ENCODE data around the gene DIAPH1.

The DIAPH1 gene

DNA sequence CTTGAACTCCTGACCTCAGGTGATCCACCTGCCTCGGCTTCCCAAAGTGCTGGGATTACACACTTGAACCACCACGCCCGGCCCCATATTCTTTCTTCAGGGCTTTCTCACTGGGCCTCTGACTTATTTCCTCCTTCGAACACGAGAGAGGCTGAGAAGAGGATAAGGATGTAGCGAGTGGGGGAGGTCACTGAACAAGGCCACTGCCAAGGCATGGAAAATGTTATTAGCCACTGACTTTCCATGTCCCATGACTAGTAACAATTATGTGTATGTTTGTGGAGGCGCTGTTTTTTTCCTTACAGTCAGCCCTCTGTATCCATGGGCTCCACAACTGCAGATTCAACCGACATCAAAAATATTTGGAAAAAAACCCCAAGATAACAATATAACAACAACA lies 44.7 kb upstream of the DIAPH1 start:
- Histone ChIP-seq H3K79me2 (ENCODE audit: low read length) (no peaks in the 10 kb centered on the region), H2AFZ (ENCODE audit: low read length) (no peak overlapping the region), H3K27me3 (replicated peaks; ENCODE audit: insufficient read depth, low read length) (no peaks in the 10 kb centered on the region), H3K9ac (ENCODE audit: low read length) (no peak overlapping the region), H3K27ac (ENCODE audit: low read length) (no peak overlapping the region), H4K20me1 (ENCODE audit: insufficient read depth, low read length) (no peaks in the 10 kb centered on the region), H3K36me3 (replicated peaks; ENCODE audit: insufficient read depth, low read length) (no peaks in the 10 kb centered on the region), H3F3A (ENCODE audit: insufficient read depth, low read length) (no peaks in the 10 kb centered on the region), H3K4me1 (ENCODE audit: low read length) (no peaks in the 10 kb centered on the region), H3K4me3 (ENCODE audit: low read length) (no peak overlapping the region), H3K9me2 (replicated peaks; ENCODE audit: insufficient read depth, low read length) (no peaks in the 10 kb centered on the region), H3K9me3 (replicated peaks; ENCODE audit: insufficient read depth, low read length) (no peaks in the 10 kb centered on the region), H3K4me2 (ENCODE audit: low read depth, low read length) (no peak overlapping the region)
- DNase-seq: no peak
- no peak for TF ChIP-seq EZH2 (optimal IDR thresholded peaks at IDR 0.05; ENCODE audit: low read depth, low read length)
- TF ChIP-seq, protein P1, sequence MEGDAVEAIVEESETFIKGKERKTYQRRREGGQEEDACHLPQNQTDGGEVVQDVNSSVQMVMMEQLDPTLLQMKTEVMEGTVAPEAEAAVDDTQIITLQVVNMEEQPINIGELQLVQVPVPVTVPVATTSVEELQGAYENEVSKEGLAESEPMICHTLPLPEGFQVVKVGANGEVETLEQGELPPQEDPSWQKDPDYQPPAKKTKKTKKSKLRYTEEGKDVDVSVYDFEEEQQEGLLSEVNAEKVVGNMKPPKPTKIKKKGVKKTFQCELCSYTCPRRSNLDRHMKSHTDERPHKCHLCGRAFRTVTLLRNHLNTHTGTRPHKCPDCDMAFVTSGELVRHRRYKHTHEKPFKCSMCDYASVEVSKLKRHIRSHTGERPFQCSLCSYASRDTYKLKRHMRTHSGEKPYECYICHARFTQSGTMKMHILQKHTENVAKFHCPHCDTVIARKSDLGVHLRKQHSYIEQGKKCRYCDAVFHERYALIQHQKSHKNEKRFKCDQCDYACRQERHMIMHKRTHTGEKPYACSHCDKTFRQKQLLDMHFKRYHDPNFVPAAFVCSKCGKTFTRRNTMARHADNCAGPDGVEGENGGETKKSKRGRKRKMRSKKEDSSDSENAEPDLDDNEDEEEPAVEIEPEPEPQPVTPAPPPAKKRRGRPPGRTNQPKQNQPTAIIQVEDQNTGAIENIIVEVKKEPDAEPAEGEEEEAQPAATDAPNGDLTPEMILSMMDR (IDR thresholded peaks at IDR 0.05; ENCODE audit: low read length): no peak
- no peak for TF ChIP-seq EZH2phosphoT487 (IDR thresholded peaks at IDR 0.05; ENCODE audit: low read length)

DNA sequence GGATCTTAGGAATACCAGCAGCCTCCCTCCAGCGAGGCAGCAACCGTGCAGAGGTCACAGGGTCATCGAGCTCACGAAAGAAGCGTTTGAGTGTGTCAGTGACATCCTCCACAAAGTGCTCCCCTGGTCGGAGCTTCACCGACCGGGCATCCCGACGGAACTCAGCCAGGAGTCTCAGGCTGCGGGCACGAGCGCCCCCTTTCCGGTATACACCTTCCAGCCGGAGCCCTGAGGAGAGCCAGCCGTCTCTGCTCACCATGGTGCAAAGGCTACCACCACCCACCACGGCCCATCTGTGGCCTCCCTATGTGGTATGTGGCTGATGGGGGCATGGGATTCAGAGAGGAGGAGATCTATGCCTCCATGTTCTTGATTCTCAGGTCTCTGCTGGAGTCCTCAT lies 43.2 kb upstream of the DIAPH1 start:
- no peak for DNase-seq
- H3K27me3 ChIP-seq (replicated peaks; ENCODE audit: insufficient read depth, low read length): no peaks in the 10 kb centered on the region
- no peak for TF ChIP-seq EZH2 (optimal IDR thresholded peaks at IDR 0.05; ENCODE audit: low read depth, low read length)
- TF ChIP-seq, protein P1 (IDR thresholded peaks at IDR 0.05; ENCODE audit: low read length): no peak

DNA sequence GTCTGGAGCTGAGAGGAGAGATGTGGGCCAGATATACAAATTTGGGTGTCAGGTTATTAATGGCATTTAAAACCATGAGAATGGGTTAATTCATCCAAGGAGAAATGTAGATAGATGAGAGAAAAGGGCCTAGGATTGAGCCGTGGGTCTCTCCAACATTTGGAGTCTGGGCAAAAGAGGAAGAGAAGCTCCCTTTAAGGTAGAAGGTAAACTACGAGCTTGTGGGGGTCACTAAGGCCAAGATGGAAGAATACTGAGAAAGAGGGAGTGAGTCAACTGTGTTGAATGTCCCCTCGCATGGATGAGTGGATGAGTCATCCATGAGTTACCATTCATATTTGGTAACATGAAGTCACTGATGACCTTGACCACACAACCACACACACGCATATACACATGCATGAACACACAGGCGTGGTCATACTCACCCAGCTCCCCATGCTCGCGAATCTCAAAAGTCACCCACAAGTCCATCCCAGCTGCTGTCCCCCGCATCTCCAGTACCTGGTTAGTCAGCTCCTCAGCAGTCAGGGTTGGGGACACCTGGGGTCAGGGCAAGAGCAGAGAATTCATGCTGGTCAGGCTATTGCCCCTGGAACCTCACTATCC lies 39.2 kb upstream of the DIAPH1 start:
- Histone ChIP-seq H3F3A (ENCODE audit: insufficient read depth, low read length) (no peaks in the 10 kb centered on the region), H3K27ac (ENCODE audit: low read length) (no peak overlapping the region), H3K4me1 (ENCODE audit: low read length) (no peaks in the 10 kb centered on the region), H3K9ac (ENCODE audit: low read length) (no peak overlapping the region), H3K79me2 (ENCODE audit: low read length) (no peaks in the 10 kb centered on the region), H2AFZ (ENCODE audit: low read length) (no peak overlapping the region), H3K9me2 (replicated peaks; ENCODE audit: insufficient read depth, low read length) (no peaks in the 10 kb centered on the region), H3K9me3 (replicated peaks; ENCODE audit: insufficient read depth, low read length) (no peaks in the 10 kb centered on the region), H3K4me3 (ENCODE audit: low read length) (no peak overlapping the region), H3K36me3 (replicated peaks; ENCODE audit: insufficient read depth, low read length) (no peaks in the 10 kb centered on the region), H3K4me2 (ENCODE audit: low read depth, low read length) (no peak overlapping the region), H3K27me3 (replicated peaks; ENCODE audit: insufficient read depth, low read length) (no peaks in the 10 kb centered on the region), H4K20me1 (ENCODE audit: insufficient read depth, low read length) (no peaks in the 10 kb centered on the region)
- TF ChIP-seq EZH2phosphoT487 (IDR thresholded peaks at IDR 0.05; ENCODE audit: low read length): no peak
- TF ChIP-seq, protein P1 (IDR thresholded peaks at IDR 0.05; ENCODE audit: low read length): no peak
- no peak for TF ChIP-seq EZH2 (optimal IDR thresholded peaks at IDR 0.05; ENCODE audit: low read depth, low read length)
- DNase-seq: no peak

More for the DNA sequence above, 43.2 kb upstream of the DIAPH1 start:
- H3K9me3 ChIP-seq (replicated peaks; ENCODE audit: insufficient read depth, low read length): no peaks in the 10 kb centered on the region
- H3K4me2 ChIP-seq (ENCODE audit: low read depth, low read length): no peak overlapping the region
- H3K4me3 ChIP-seq (ENCODE audit: low read length): no peak overlapping the region
- no peak overlapping the region for H3K9ac ChIP-seq (ENCODE audit: low read length)
- H3K79me2 ChIP-seq (ENCODE audit: low read length): no peaks in the 10 kb centered on the region
- no peak overlapping the region for H3K27ac ChIP-seq (ENCODE audit: low read length)
- no peaks in the 10 kb centered on the region for H3F3A ChIP-seq (ENCODE audit: insufficient read depth, low read length)
- no peaks in the 10 kb centered on the region for H3K36me3 ChIP-seq (replicated peaks; ENCODE audit: insufficient read depth, low read length)
- H3K4me1 ChIP-seq (ENCODE audit: low read length): no peaks in the 10 kb centered on the region
- H4K20me1 ChIP-seq (ENCODE audit: insufficient read depth, low read length): no peaks in the 10 kb centered on the region
- H2AFZ ChIP-seq (ENCODE audit: low read length): no peak overlapping the region
- H3K9me2 ChIP-seq (replicated peaks; ENCODE audit: insufficient read depth, low read length): no peaks in the 10 kb centered on the region
